Urinary bladder (tissue), 4 donors: ENCODE measurements around the gene DMTF1. TPM values are rescaled to one million over a fixed set of nuclear protein-coding genes. Genes with fewer than 3 reads are reported as not detected.
"Not testable (repeated sequence)": the region's sequence is repeated elsewhere in the genome, so short reads cannot be mapped to it uniquely, and the experiment has no call there.

Experiments used
- DNase-seq: peaks from one replicate; pipeline ENCODE4 v3.0.0-alpha.2; 2015; ENCODE audit errors: extremely low spot score
- H3K27ac ChIP-seq: one replicate; pipeline ENCODE4 v1.5.1; 2013; ENCODE audit warnings: low read depth, mild to moderate bottlenecking, moderate library complexity
- H3K36me3 ChIP-seq: one replicate; pipeline ENCODE4 v1.6.1; 2013; ENCODE audit warnings: mild to moderate bottlenecking, moderate library complexity; ENCODE audit not compliant: insufficient read depth
- H3K4me1 ChIP-seq: one replicate; pipeline ENCODE4 v1.6.1; 2013; ENCODE audit warnings: mild to moderate bottlenecking, moderate library complexity; ENCODE audit not compliant: insufficient read depth
- H3K4me3 ChIP-seq: one replicate; pipeline ENCODE4 v1.5.1; 2013; ENCODE audit warnings: low read depth, low read length
- WGBS: extraction: QIAGEN DNeasy Blood & Tissue Kit; methylation state at CpG from one replicate; pipeline ENCODE4 v1.1.7; 2013; 5-methylcytosine and 5-hydroxymethylcytosine counted together
- polyA plus RNA-seq: library from polyadenylated mRNA; stranded (reverse); fragments of 200-250 nt; gene quantifications from one replicate; pipeline ENCODE4 v1.2.3, GENCODE V29; 2013
- small RNA-seq: library from RNA; depleted of rRNA; stranded (forward); fragments of <200 nt; gene quantifications from one replicate; pipeline ENCODE3, GENCODE V24; 2014
- total RNA-seq: library from RNA; depleted of rRNA; stranded (reverse); fragments of >200 nt; gene quantifications from one replicate; pipeline ENCODE4 v1.2.3, GENCODE V29; 2014
- donor health status: healthy with polysubstance abuse.
- donor health status: healthy.

DMTF1 gene
- total and polyA plus RNA-seq, 2 donors = 32.7 to 252 TPM

- H3K4me3 ChIP-seq = no peak overlapping the region
- DNase-seq = no peak
These were observed 79.5 kb downstream of the DMTF1 start for GRCh38 chr7:87231711-87232110.

DNA sequence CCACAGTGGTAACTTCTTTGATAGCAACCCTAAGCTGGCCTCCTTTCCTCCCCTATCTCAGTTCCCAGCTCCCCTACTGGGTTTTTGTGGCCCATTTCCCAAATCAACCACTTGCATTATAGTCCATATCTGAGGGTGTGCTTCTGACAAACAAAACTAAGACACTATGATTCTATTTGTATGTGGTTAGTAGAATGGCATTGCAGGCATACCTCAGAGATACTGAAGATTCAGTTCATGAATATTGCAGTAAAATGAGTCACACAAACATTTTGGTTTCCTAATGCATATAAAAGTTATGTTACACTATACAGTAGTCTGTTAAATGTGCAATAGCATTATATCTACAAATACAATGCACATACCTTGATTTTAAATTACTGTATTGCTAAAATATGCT is 82.7 kb downstream of the DMTF1 start:
- no peak for DNase-seq
- no peak overlapping the region for H3K4me3 ChIP-seq
- no peaks in the 10 kb centered on the region for H3K36me3 ChIP-seq
- no peaks in the 10 kb centered on the region for H3K4me1 ChIP-seq
- H3K27ac ChIP-seq = no peak overlapping the region

More at GRCh38 chr7:87231711-87232110, 79.5 kb downstream of the DMTF1 start:
- Histone ChIP-seq H3K27ac (no peak overlapping the region), H3K4me1 (no peaks in the 10 kb centered on the region), H3K36me3 (no peaks in the 10 kb centered on the region)

- H3K27ac ChIP-seq, DNase-seq, H3K4me1 ChIP-seq, H3K4me3 ChIP-seq, H3K36me3 ChIP-seq: not testable (repeated sequence)
- WGBS = 59% methylated on average over 11 of the region's 11 CpGs
These were observed 86.3 kb downstream of the DMTF1 start for GRCh38 chr7:87238464-87239051.

DNA sequence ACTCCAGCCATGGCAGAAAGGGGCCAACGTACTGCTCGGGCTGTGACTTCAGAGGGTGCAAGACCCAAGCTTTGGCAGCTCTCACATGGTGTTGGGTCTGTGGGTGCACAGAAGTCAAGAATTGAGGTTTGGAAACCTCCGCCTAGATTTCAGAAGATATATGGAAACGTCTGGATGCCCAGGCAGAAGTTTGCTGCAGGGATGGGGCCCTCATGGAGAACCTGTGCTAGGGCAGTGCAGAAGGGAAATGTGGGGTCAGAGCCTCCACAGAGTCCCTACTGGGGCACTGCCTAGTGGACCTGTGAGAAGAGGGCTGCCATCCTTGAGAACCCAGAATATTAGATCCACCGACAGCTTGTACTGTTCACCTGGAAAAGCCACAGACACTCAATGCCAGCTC is 93.4 kb downstream of the DMTF1 start:
- H3K27ac ChIP-seq, DNase-seq, H3K4me3 ChIP-seq, H3K4me1 ChIP-seq, H3K36me3 ChIP-seq: not testable (repeated sequence)
- 89% methylated on average over 5 of the region's 5 CpGs for WGBS

Small RNA genes within 50 kb of the gene (small RNA-seq; reads per million reads assigned to genes)
- gene RF00019 = not detected
- gene RF02271 = not detected

Other genes with a start within 250 kb of the DMTF1 start
- 14.6 TPM for gene ELAPOR2, start 92.8 kb upstream of the DMTF1 start, total RNA-seq
- gene ELAPOR2, start 92.8 kb upstream of the DMTF1 start, polyA plus RNA-seq = 8.0 TPM
- 60.1 TPM for gene TMEM243, start 67.3 kb downstream of the DMTF1 start, total RNA-seq
- gene TMEM243, start 67.3 kb downstream of the DMTF1 start, polyA plus RNA-seq = 27.6 TPM
- 66.0 TPM for gene CROT, start 193.2 kb downstream of the DMTF1 start, total RNA-seq
- gene CROT, start 193.2 kb downstream of the DMTF1 start, polyA plus RNA-seq = 17.6 TPM